CD14-positive monocyte (primary cell): ENCODE results near the gene ATG10. TPM values are rescaled to one million over a fixed set of nuclear protein-coding genes. Genes with fewer than 3 reads are reported as not detected.

Source experiments
- DNase-seq, 3 donors: peaks; one replicate each; pipeline ENCODE4 v3.0.0-alpha.2; 2011 to 2022
- H2AFZ ChIP-seq: 2 replicates; pipeline ENCODE4 v1.6.0; 2012; ENCODE audit warnings: mild to moderate bottlenecking, low read depth, low read length, inconsistent platforms; ENCODE audit not compliant: insufficient read depth, poor library complexity, severe bottlenecking
- H3K27ac ChIP-seq, 2 donors: 1 replicate in 1 of 2; 2 replicates in 1 of 2; pipeline ENCODE4 v1.5.1; 2012 to 2013; ENCODE audit warnings: low read length in 2 of 2, control low read depth in 1 of 2, inconsistent platforms in 1 of 2, low read depth in 1 of 2, mild to moderate bottlenecking in 1 of 2
- H3K27me3 ChIP-seq, 2 donors: one replicate each; pipeline versions ENCODE4 v1.6.0 to v1.6.1; 2011 to 2013; ENCODE audit warnings: low read length in 2 of 2; ENCODE audit not compliant: control insufficient read depth in 2 of 2, insufficient read depth in 2 of 2
- H3K36me3 ChIP-seq, 2 donors: replicated peaks in 1 of 2; 1 replicate in 1 of 2; 2 replicates in 1 of 2; pipeline versions ENCODE4 v1.5.1 to v1.6.1; 2012 to 2013; ENCODE audit warnings: low read length in 2 of 2, control low read depth in 1 of 2, inconsistent platforms in 1 of 2, mild to moderate bottlenecking in 1 of 2; ENCODE audit not compliant: insufficient read depth in 2 of 2, control insufficient read depth in 1 of 2
- H3K4me1 ChIP-seq, 2 donors: 1 replicate in 1 of 2; 2 replicates in 1 of 2; pipeline versions ENCODE4 v1.5.1 to v1.6.1; 2012 to 2013; ENCODE audit warnings: low read length in 2 of 2, control low read depth in 1 of 2, inconsistent platforms in 1 of 2, mild to moderate bottlenecking in 1 of 2, moderate library complexity in 1 of 2; ENCODE audit not compliant: insufficient read depth in 2 of 2, control insufficient read depth in 1 of 2
- H3K4me2 ChIP-seq: replicated peaks from 2 replicates; pipeline ENCODE3; 2012; ENCODE audit warnings: low read length, moderate library complexity, mild to moderate bottlenecking; ENCODE audit not compliant: poor library complexity, severe bottlenecking; ENCODE audit errors: extremely low read depth
- H3K4me3 ChIP-seq, 3 experiments: fragments of 200-600 bp in 1 of 3; sonication (generic) in 1 of 3; replicated peaks in 1 of 3; 1 replicate in 2 of 3; 2 replicates in 1 of 3; pipeline ENCODE4 v1.5.1; 2011 to 2013; ENCODE audit warnings: low read length in 3 of 3, mild to moderate bottlenecking in 3 of 3, control low read depth in 2 of 3, low read depth in 2 of 3, inconsistent platforms in 1 of 3, moderate library complexity in 1 of 3
- H3K79me2 ChIP-seq: 2 replicates; pipeline ENCODE4 v1.6.0; 2012; ENCODE audit warnings: mild to moderate bottlenecking, control low read depth, inconsistent platforms, low read length, moderate library complexity; ENCODE audit not compliant: insufficient read depth
- H3K9ac ChIP-seq: 2 replicates; pipeline ENCODE4 v1.6.0; 2017; ENCODE audit warnings: low read length, mild to moderate bottlenecking; ENCODE audit not compliant: insufficient read depth, poor library complexity, severe bottlenecking
- H3K9me3 ChIP-seq, 2 donors: replicated peaks in 1 of 2; 1 replicate in 1 of 2; 2 replicates in 1 of 2; pipeline versions ENCODE4 v1.5.1 to v1.6.1; 2012 to 2013; ENCODE audit warnings: low read length in 2 of 2, control low read depth in 1 of 2; ENCODE audit not compliant: control insufficient read depth in 1 of 2, insufficient read depth in 1 of 2
- H4K20me1 ChIP-seq: 2 replicates; pipeline ENCODE4 v1.6.0; 2012; ENCODE audit warnings: mild to moderate bottlenecking, low read length, control low read depth, moderate library complexity; ENCODE audit not compliant: insufficient read depth
- H3K27ac Mint-ChIP-seq, 7 donors: one replicate each; pipeline ENCODE4 v1.8.0; 2020; ENCODE audit warnings: mild to moderate bottlenecking in 7 of 7, mixed read lengths in 7 of 7, moderate library complexity in 6 of 7, inconsistent platforms in 2 of 7
- H3K27me3 Mint-ChIP-seq, 3 donors: one replicate each; pipeline ENCODE4 v1.8.0; 2021 to 2022; ENCODE audit warnings: low read depth in 3 of 3, mild to moderate bottlenecking in 3 of 3, mixed read lengths in 3 of 3, moderate library complexity in 3 of 3, inconsistent platforms in 1 of 3
- H3K36me3 Mint-ChIP-seq, 2 donors: one replicate each; pipeline ENCODE4 v1.8.0; 2020; ENCODE audit warnings: mixed read lengths in 2 of 2, inconsistent platforms in 1 of 2, mild to moderate bottlenecking in 1 of 2
- H3K4me1 Mint-ChIP-seq: one replicate; pipeline ENCODE4 v1.8.0; 2020; ENCODE audit warnings: mild to moderate bottlenecking, mixed read lengths
- H3K4me3 Mint-ChIP-seq, 2 donors: one replicate each; pipeline ENCODE4 v1.8.0; 2020; ENCODE audit warnings: mild to moderate bottlenecking in 2 of 2, mixed read lengths in 2 of 2, moderate library complexity in 1 of 2
- H3K9me3 Mint-ChIP-seq, 7 donors: one replicate each; pipeline ENCODE4 v1.8.0; 2020 to 2022; ENCODE audit warnings: mixed read lengths in 7 of 7, mild to moderate bottlenecking in 6 of 7, moderate library complexity in 6 of 7, inconsistent platforms in 2 of 7
- WGBS: methylation state at CpG from one replicate; pipeline ENCODE4 v1.1.5; 2013; ENCODE audit warnings: missing lambda C conversion rate; ENCODE audit not compliant: insufficient coverage; 5-methylcytosine and 5-hydroxymethylcytosine counted together
- intact Hi-C, 2 donors: fragments of 100-400 bp; cut with micrococcal nuclease; formaldehyde crosslinking; loops; one replicate each; pipeline versions ENCODE4 v1.15.0 to v1.15.1; 2023
- polyA plus RNA-seq, 3 donors: library from polyadenylated mRNA; depleted of rRNA in 1 of 3; unstranded in 2 of 3; stranded (reverse) in 1 of 3; fragments of 300-500 nt in 2 of 3; fragments of >200 nt in 1 of 3; fragmentation: Illumina TruSeq in 2 of 3; gene quantifications; 1 replicate in 2 of 3; 2 replicates in 1 of 3; pipeline ENCODE4 v1.2.3, GENCODE V29; 2012 to 2021
- TF ChIP-seq, protein P1 (sequence below): fragments of 200-600 bp; IDR thresholded peaks from one replicate; pipeline ENCODE4 v1.8.0; 2022; ENCODE audit warnings: antibody characterized with exemption, mild to moderate bottlenecking

The ATG10 gene
- polyA plus RNA-seq, 3 donors, result 2.1 to 7.9 (median 5.6) TPM

DNA sequence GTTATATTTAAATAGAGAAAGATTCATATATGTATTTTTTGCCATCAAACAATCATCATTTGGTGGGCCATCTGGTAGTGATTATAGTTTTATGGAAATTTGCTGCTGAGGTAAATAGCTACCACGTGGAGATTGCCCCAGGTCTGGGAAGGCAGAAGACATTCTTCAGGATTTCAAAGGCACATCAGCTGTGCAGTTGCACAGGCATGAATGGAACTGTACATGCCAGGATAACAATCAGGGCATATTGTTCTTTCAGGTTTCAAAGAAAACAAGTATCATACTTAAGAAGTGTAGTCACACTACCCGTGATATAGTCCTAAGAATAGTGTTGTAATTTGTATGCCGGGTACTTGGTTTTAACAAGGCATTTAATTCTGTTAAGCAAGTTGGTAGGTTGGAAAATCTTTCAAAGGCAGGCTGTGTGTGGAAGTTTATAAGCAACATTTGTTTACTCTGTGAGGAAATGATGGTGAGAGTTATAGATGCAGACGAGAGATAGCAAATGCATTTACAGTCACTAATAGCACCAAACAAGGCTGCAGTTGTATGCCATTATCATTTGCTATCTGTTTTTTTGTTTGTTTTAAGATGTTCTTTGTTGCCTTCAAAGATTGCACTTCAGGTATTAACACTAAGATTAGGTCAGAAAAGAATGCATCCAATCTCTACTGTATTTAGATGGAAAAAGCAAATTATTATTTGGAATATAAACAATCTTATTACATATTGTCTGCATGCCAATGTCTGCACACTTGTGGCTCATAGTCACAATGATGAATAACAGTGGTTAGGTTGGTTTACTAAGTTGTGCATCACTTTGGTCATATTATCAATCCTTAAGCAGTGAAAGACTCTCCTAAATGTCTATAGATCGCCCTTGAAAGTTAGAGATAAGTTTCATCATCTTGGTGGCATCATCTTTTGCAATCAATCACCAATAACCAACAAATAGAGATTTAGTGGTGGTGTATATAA is 251.1 kb downstream of the ATG10 start:
- no peaks in the 10 kb centered on the region for H3K79me2 ChIP-seq
- H3K27me3 Mint-ChIP-seq, result peaks cover 0 to 5% (median 0%) of the 10 kb centered on the region in 3 donors
- no peak overlapping the region for H3K4me2 ChIP-seq
- intact Hi-C loops, result no loop called here
- H3K9me3 ChIP-seq, result no peaks in the 10 kb centered on the region
- no peaks in the 10 kb centered on the region for H4K20me1 ChIP-seq
- H3K4me3 ChIP-seq, result no peak overlapping the region
- peaks cover 0 to 13% of the 10 kb centered on the region in 2 donors for H3K4me1 ChIP-seq
- DNase-seq, result no peak
- peaks cover 0 to 3% (median 0%) of the 10 kb centered on the region in 7 donors for H3K9me3 Mint-ChIP-seq
- no peaks in the 10 kb centered on the region for H3K36me3 Mint-ChIP-seq
- H3K4me3 Mint-ChIP-seq, result no peak overlapping the region
- H3K27ac Mint-ChIP-seq, result no peak overlapping the region
- 100% methylated on average over 2 of the region's 5 CpGs for WGBS
- no peak overlapping the region for H3K9ac ChIP-seq
- no peak overlapping the region for H3K27ac ChIP-seq
- peaks cover 25% of the 10 kb centered on the region for H3K4me1 Mint-ChIP-seq
- no peaks in the 10 kb centered on the region for H3K27me3 ChIP-seq
- H3K36me3 ChIP-seq, result no peaks in the 10 kb centered on the region
- H2AFZ ChIP-seq, result no peak overlapping the region
- TF ChIP-seq, protein P1, sequence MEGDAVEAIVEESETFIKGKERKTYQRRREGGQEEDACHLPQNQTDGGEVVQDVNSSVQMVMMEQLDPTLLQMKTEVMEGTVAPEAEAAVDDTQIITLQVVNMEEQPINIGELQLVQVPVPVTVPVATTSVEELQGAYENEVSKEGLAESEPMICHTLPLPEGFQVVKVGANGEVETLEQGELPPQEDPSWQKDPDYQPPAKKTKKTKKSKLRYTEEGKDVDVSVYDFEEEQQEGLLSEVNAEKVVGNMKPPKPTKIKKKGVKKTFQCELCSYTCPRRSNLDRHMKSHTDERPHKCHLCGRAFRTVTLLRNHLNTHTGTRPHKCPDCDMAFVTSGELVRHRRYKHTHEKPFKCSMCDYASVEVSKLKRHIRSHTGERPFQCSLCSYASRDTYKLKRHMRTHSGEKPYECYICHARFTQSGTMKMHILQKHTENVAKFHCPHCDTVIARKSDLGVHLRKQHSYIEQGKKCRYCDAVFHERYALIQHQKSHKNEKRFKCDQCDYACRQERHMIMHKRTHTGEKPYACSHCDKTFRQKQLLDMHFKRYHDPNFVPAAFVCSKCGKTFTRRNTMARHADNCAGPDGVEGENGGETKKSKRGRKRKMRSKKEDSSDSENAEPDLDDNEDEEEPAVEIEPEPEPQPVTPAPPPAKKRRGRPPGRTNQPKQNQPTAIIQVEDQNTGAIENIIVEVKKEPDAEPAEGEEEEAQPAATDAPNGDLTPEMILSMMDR, result no peak

DNA sequence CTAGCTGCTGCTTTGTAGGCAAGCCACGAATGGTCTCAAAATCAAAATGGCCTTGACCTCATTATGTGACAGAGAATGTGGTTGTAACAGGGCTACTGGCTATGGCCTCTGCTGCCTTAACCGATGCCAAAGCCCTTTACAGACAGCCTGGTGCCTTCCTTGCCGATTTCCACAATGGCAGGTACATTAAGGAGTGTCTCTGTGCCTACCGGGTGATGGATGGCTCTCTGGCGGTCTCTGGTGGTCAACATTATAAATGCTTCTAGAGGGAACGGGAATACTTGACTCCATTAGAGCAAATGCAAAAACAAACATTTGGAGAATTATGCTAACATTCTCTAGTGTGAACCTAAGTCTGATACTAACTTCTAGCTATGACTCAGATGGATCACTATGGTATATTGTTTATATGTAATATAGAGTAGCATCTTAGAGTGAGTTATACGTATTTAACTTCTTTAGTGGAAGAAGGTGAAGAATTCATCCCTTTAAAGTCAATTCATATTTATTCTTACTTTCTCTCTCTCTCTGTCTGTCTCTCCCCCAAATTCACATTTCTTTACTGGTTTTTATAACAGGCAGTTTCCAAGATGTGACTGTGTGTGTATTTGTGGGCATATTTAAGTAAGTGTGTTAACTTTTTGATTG is 253.8 kb downstream of the ATG10 start:
- Histone ChIP-seq H3K27me3 (no peaks in the 10 kb centered on the region), H4K20me1 (no peaks in the 10 kb centered on the region), H2AFZ (no peak overlapping the region), H3K4me3 (no peak overlapping the region), H3K4me2 (no peak overlapping the region), H3K36me3 (no peaks in the 10 kb centered on the region), H3K79me2 (no peaks in the 10 kb centered on the region), H3K4me1 (peaks cover 0 to 13% of the 10 kb centered on the region in 2 donors), H3K9me3 (no peaks in the 10 kb centered on the region), H3K9ac (no peak overlapping the region), H3K27ac (no peak overlapping the region)
- peaks cover 0 to 3% (median 0%) of the 10 kb centered on the region in 7 donors for H3K9me3 Mint-ChIP-seq
- peaks cover 25% of the 10 kb centered on the region for H3K4me1 Mint-ChIP-seq
- TF ChIP-seq, protein P1, result peak; percentile 93
- H3K27ac Mint-ChIP-seq, result no peak overlapping the region
- 35% methylated on average over 4 of the region's 7 CpGs for WGBS
- H3K4me3 Mint-ChIP-seq, result no peak overlapping the region
- peaks cover 0 to 4% (median 0%) of the 10 kb centered on the region in 3 donors for H3K27me3 Mint-ChIP-seq
- DNase-seq, result peak; percentile 41 to 51 (median 48)
- intact Hi-C loops, result no loop called here
- no peaks in the 10 kb centered on the region for H3K36me3 Mint-ChIP-seq
